Measurements from ENCODE around the gene MRC2. TPM values are rescaled to one million over a fixed set of nuclear protein-coding genes. Genes with fewer than 3 reads are reported as not detected.

Gene MRC2
- total and polyA plus RNA-seq, 4 experiments from 2014 or later = 0.71 to 8.7 (median 6.7) TPM; not detected in 1

GRCh38 chr17:62628831-62629555 lies 1.5 kb downstream of the MRC2 start:
- Mint-ChIP-seq H3K4me3 (peak overlapping the region; percentile 78 to 91 (median 86)), H3K27ac (peak overlapping the region in 2 of 7 donors; percentile 33 to 78), H3K4me1 (peaks cover 9 to 26% (median 17%) of the 10 kb centered on the region in 4 donors), H3K9me3 (no peaks in the 10 kb centered on the region), H3K27me3 (peaks cover 5 to 10% of the 10 kb centered on the region in 2 donors), H3K36me3 (peaks cover 0 to 2% of the 10 kb centered on the region in 2 donors)
- no peaks in the 10 kb centered on the region for H3K36me3 ChIP-seq (ENCODE audit: insufficient read depth, low read length)
- no peak for DNase-seq
- no peaks in the 10 kb centered on the region for H3K27me3 ChIP-seq (ENCODE audit: insufficient read depth, low read length)
- no peaks in the 10 kb centered on the region for H3K9me3 ChIP-seq (ENCODE audit: control insufficient read depth in 1 of 2, low read length in 2 of 2)
- intact Hi-C loops (cut with micrococcal nuclease) = no loop called here
- CTCF ChIA-PET (ENCODE audit: partially characterized antibody) = no interaction called here
- POLR2A ChIA-PET (ENCODE audit: partially characterized antibody) = interaction anchor here (0.8 kb wide), 1 partner anchor 21 kb away, joined by 3 read pairs; no protein-coding TSS in a partner anchor
- H3K27ac ChIP-seq (ENCODE audit: low read depth, low read length) = no peak overlapping the region
- no peak overlapping the region for H3K4me3 ChIP-seq (ENCODE audit: low read length in 2 of 2)
- H3K4me1 ChIP-seq (ENCODE audit: insufficient read depth, low read length) = peaks cover 12% of the 10 kb centered on the region

GRCh38 chr17:62629556-62630364 lies 2.3 kb downstream of the MRC2 start:
- intact Hi-C loops (cut with micrococcal nuclease) = no loop called here
- no peak for DNase-seq
- no peak overlapping the region for H3K27ac ChIP-seq (ENCODE audit: low read depth, low read length)
- ChIA-PET POLR2A (ENCODE audit: partially characterized antibody) (no interaction called here), CTCF (ENCODE audit: partially characterized antibody) (no interaction called here)
- Mint-ChIP-seq H3K9me3 (no peaks in the 10 kb centered on the region), H3K4me3 (peak overlapping the region in 3 of 8 donors; percentile 15 to 26 (median 15)), H3K36me3 (peaks cover 0 to 2% of the 10 kb centered on the region in 2 donors), H3K4me1 (peaks cover 9 to 26% (median 17%) of the 10 kb centered on the region in 4 donors), H3K27me3 (peaks cover 5 to 10% of the 10 kb centered on the region in 2 donors), H3K27ac (no peak overlapping the region)
- no peak overlapping the region for H3K4me3 ChIP-seq (ENCODE audit: low read length in 2 of 2)
- H3K36me3 ChIP-seq (ENCODE audit: insufficient read depth, low read length) = no peaks in the 10 kb centered on the region
- H3K9me3 ChIP-seq (ENCODE audit: control insufficient read depth in 1 of 2, low read length in 2 of 2) = no peaks in the 10 kb centered on the region
- H3K27me3 ChIP-seq (ENCODE audit: insufficient read depth, low read length) = no peaks in the 10 kb centered on the region
- peaks cover 12% of the 10 kb centered on the region for H3K4me1 ChIP-seq (ENCODE audit: insufficient read depth, low read length)

- POLR2A ChIA-PET (ENCODE audit: partially characterized antibody) = no interaction called here
- H3K36me3 Mint-ChIP-seq = peaks cover 0 to 2% of the 10 kb centered on the region in 2 donors
- peak overlapping the region in 3 of 8 donors; percentile 15 to 35 (median 21) for H3K4me3 Mint-ChIP-seq
Observed at GRCh38 chr17:62630365-62631085, 3.1 kb downstream of the MRC2 start.

GRCh38 chr17:62631086-62631935 lies 3.8 kb downstream of the MRC2 start:
- Histone ChIP-seq H3K27ac (ENCODE audit: low read depth, low read length) (no peak overlapping the region), H3K27me3 (ENCODE audit: insufficient read depth, low read length) (no peaks in the 10 kb centered on the region), H3K36me3 (ENCODE audit: insufficient read depth, low read length) (no peaks in the 10 kb centered on the region), H3K4me3 (ENCODE audit: low read length in 2 of 2) (no peak overlapping the region), H3K9me3 (ENCODE audit: control insufficient read depth in 1 of 2, low read length in 2 of 2) (no peaks in the 10 kb centered on the region), H3K4me1 (ENCODE audit: insufficient read depth, low read length) (peaks cover 12% of the 10 kb centered on the region)
- ChIA-PET CTCF (ENCODE audit: partially characterized antibody) (no interaction called here), POLR2A (ENCODE audit: partially characterized antibody) (no interaction called here)
- peaks cover 9 to 21% (median 16%) of the 10 kb centered on the region in 4 donors for H3K4me1 Mint-ChIP-seq
- H3K4me3 Mint-ChIP-seq = peak overlapping the region in 2 of 8 donors; percentile 21 to 35
- peaks cover 5 to 10% of the 10 kb centered on the region in 2 donors for H3K27me3 Mint-ChIP-seq
- H3K27ac Mint-ChIP-seq = no peak overlapping the region
- no peaks in the 10 kb centered on the region for H3K9me3 Mint-ChIP-seq
- peaks cover 0 to 2% of the 10 kb centered on the region in 2 donors for H3K36me3 Mint-ChIP-seq
- no peak for DNase-seq
- intact Hi-C loops (cut with micrococcal nuclease) = no loop called here

More at GRCh38 chr17:62630365-62631085, 3.1 kb downstream of the MRC2 start:
- Histone ChIP-seq H3K36me3 (ENCODE audit: insufficient read depth, low read length) (no peaks in the 10 kb centered on the region), H3K27ac (ENCODE audit: low read depth, low read length) (no peak overlapping the region), H3K27me3 (ENCODE audit: insufficient read depth, low read length) (no peaks in the 10 kb centered on the region), H3K9me3 (ENCODE audit: control insufficient read depth in 1 of 2, low read length in 2 of 2) (no peaks in the 10 kb centered on the region), H3K4me3 (ENCODE audit: low read length in 2 of 2) (no peak overlapping the region), H3K4me1 (ENCODE audit: insufficient read depth, low read length) (peaks cover 12% of the 10 kb centered on the region)
- Mint-ChIP-seq H3K27me3 (peaks cover 5 to 10% of the 10 kb centered on the region in 2 donors), H3K4me1 (peaks cover 9 to 26% (median 18%) of the 10 kb centered on the region in 4 donors), H3K27ac (no peak overlapping the region), H3K9me3 (no peaks in the 10 kb centered on the region)
- no peak for DNase-seq
- CTCF ChIA-PET (ENCODE audit: partially characterized antibody) = no interaction called here
- intact Hi-C loops (cut with micrococcal nuclease) = no loop called here

GRCh38 chr17:62631936-62632924 lies 4.8 kb downstream of the MRC2 start:
- POLR2A ChIA-PET (ENCODE audit: partially characterized antibody) = no interaction called here
- CTCF ChIA-PET (ENCODE audit: partially characterized antibody) = no interaction called here
- DNase-seq = no peak
- peaks cover 7% of the 10 kb centered on the region for H3K4me1 ChIP-seq (ENCODE audit: insufficient read depth, low read length)
- no peaks in the 10 kb centered on the region for H3K9me3 ChIP-seq (ENCODE audit: control insufficient read depth in 1 of 2, low read length in 2 of 2)
- peaks cover 9 to 17% (median 14%) of the 10 kb centered on the region in 4 donors for H3K4me1 Mint-ChIP-seq
- no peaks in the 10 kb centered on the region for H3K36me3 ChIP-seq (ENCODE audit: insufficient read depth, low read length)
- intact Hi-C loops (cut with micrococcal nuclease) = no loop called here
- H3K4me3 Mint-ChIP-seq = no peak overlapping the region
- no peaks in the 10 kb centered on the region for H3K9me3 Mint-ChIP-seq
- no peak overlapping the region for H3K4me3 ChIP-seq (ENCODE audit: low read length in 2 of 2)
- peaks cover 4 to 10% of the 10 kb centered on the region in 2 donors for H3K27me3 Mint-ChIP-seq
- no peaks in the 10 kb centered on the region for H3K27me3 ChIP-seq (ENCODE audit: insufficient read depth, low read length)
- H3K27ac Mint-ChIP-seq = no peak overlapping the region
- H3K36me3 Mint-ChIP-seq = peaks cover 0 to 2% of the 10 kb centered on the region in 2 donors
- H3K27ac ChIP-seq (ENCODE audit: low read depth, low read length) = no peak overlapping the region

GRCh38 chr17:62637809-62638208 lies 10.3 kb downstream of the MRC2 start:
- no peaks in the 10 kb centered on the region for H3K27me3 Mint-ChIP-seq
- Histone ChIP-seq H3K27me3 (ENCODE audit: insufficient read depth, low read length) (no peaks in the 10 kb centered on the region), H3K27ac (ENCODE audit: low read depth, low read length) (no peak overlapping the region), H3K36me3 (ENCODE audit: insufficient read depth, low read length) (no peaks in the 10 kb centered on the region), H3K4me3 (ENCODE audit: low read length in 2 of 2) (no peak overlapping the region), H3K4me1 (ENCODE audit: insufficient read depth, low read length) (no peaks in the 10 kb centered on the region), H3K9me3 (ENCODE audit: control insufficient read depth in 1 of 2, low read length in 2 of 2) (no peaks in the 10 kb centered on the region)
- H3K4me1 Mint-ChIP-seq = peaks cover 0 to 5% (median 2%) of the 10 kb centered on the region in 4 donors
- no peak overlapping the region for H3K4me3 Mint-ChIP-seq
- CTCF ChIA-PET (ENCODE audit: partially characterized antibody) = no interaction called here
- intact Hi-C loops (cut with micrococcal nuclease) = no loop called here
- no peak for DNase-seq
- POLR2A ChIA-PET (ENCODE audit: partially characterized antibody) = no interaction called here
- H3K36me3 Mint-ChIP-seq = no peaks in the 10 kb centered on the region
- no peak overlapping the region for H3K27ac Mint-ChIP-seq
- no peaks in the 10 kb centered on the region for H3K9me3 Mint-ChIP-seq
